Thyroid gland (tissue), 4 donors: ENCODE results near the gene PSAP.

Experiments used
- CTCF ChIP-seq, 6 experiments: fragments of 200-600 bp in 3 of 6; fragments of 450-650 bp in 3 of 6; sonication (generic) in 3 of 6; IDR thresholded peaks; one replicate each; pipeline ENCODE4 v1.5.1; 2016 to 2019; ENCODE audit warnings: antibody characterized with exemption in 6 of 6, mild to moderate bottlenecking in 2 of 6, inconsistent platforms in 1 of 6, moderate library complexity in 1 of 6
- POLR2A ChIP-seq, 2 donors: fragments of 450-650 bp; IDR thresholded peaks; one replicate each; pipeline ENCODE4 v1.6.1; 2017; ENCODE audit warnings: antibody characterized with exemption in 2 of 2, mild to moderate bottlenecking in 2 of 2, moderate library complexity in 1 of 2

DNA sequence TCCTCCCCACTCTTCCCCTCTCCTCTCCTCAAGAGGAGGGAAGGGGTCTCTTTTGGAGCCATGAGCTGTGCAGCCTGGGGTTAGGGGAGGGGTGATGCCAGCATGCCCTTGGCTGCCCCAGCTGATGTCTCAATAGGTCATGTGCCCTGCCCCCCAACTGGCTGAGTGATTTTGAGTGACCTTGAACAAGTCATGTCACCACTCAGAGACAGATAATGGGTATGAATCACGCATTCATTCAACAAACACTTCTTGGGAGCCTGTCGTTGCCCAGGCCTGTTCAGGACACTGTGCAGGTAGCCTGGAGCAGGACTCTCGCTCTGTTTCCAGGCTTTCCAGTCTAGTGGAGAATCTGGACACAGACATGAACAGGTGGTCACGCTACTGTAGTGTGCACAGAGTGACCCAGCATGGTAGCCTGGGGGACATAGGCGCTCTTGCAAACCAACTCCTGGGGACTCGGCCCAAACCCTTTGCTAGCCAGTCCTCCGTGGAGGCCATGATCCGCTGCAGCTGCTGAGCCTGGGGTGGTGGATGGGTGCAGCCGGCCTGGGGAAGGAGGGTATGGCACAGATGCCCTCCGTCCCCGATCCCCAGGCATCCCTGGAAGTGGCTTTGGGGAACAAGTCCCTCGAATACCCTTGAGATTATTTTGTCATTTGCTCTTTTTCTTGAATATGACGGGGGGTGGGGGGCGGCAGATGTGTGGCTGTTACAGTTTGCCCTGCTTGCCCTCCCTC is 49.6 kb upstream of the PSAP start:
- TF ChIP-seq CTCF (IDR thresholded peaks at IDR 0.05) (no peak), POLR2A (IDR thresholded peaks at IDR 0.05) (no peak)
